ENCODE results near the gene MAGI3.
A peak's percentile ranks its signal among the peaks of the same experiment; 100 is the strongest.

Gene MAGI3

GRCh38 chr1:113540335-113540734, 150.0 kb downstream of the MAGI3 start:
- H3K4me3 ChIP-seq (ENCODE audit: low read depth, low read length), result no peak overlapping the region
- DNase-seq (ENCODE audit: low read depth), result no peak
- no peak for TF ChIP-seq CTCF (IDR thresholded peaks at IDR 0.05; ENCODE audit: low read depth, low read length)
- TF ChIP-seq MAX (IDR thresholded peaks at IDR 0.05; ENCODE audit: low read depth, low read length), result no peak
- no peak for TF ChIP-seq MYC (IDR thresholded peaks at IDR 0.05; ENCODE audit: low read depth, low read length)
- no peak for TF ChIP-seq POLR2A (IDR thresholded peaks at IDR 0.05; ENCODE audit: extremely low read depth, insufficient read length)

DNA sequence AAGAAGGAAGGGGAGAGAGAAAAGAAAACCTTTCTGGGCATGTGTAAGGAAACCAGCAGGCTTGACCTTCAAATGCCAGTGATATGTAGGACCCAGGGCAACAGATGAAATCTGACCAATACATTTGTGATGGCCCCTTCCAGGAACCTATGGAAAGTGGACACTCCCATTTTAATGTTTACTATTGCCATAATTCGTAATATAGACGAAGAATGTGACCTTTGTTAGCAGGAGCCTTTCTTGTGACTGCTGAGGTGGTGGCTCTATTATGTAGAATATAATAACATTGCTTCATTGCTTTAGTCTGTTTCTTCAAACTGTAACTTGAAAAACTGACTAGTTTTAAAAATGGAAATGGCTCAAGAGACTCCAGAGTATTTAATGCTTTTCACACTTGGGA, 150.8 kb downstream of the MAGI3 start:
- no peak overlapping the region for H3K4me3 ChIP-seq (ENCODE audit: low read depth, low read length)
- TF ChIP-seq CTCF (IDR thresholded peaks at IDR 0.05; ENCODE audit: low read depth, low read length), result no peak
- TF ChIP-seq POLR2A (IDR thresholded peaks at IDR 0.05; ENCODE audit: extremely low read depth, insufficient read length), result no peak
- no peak for TF ChIP-seq MYC (IDR thresholded peaks at IDR 0.05; ENCODE audit: low read depth, low read length)
- no peak for TF ChIP-seq MAX (IDR thresholded peaks at IDR 0.05; ENCODE audit: low read depth, low read length)
- DNase-seq (ENCODE audit: low read depth), result no peak

- DNase-seq (ENCODE audit: low read depth), result peak; percentile 3
Measured at GRCh38 chr1:113542221-113542701, 151.9 kb downstream of the MAGI3 start.

GRCh38 chr1:113543110-113543509, 152.8 kb downstream of the MAGI3 start:
- H3K4me3 ChIP-seq (ENCODE audit: low read depth, low read length), result no peak overlapping the region
- TF ChIP-seq POLR2A (IDR thresholded peaks at IDR 0.05; ENCODE audit: extremely low read depth, insufficient read length) (no peak), MAX (IDR thresholded peaks at IDR 0.05; ENCODE audit: low read depth, low read length) (no peak), CTCF (IDR thresholded peaks at IDR 0.05; ENCODE audit: low read depth, low read length) (no peak), MYC (IDR thresholded peaks at IDR 0.05; ENCODE audit: low read depth, low read length) (no peak)
- no peak for DNase-seq (ENCODE audit: low read depth)

More at GRCh38 chr1:113542221-113542701, 151.9 kb downstream of the MAGI3 start:
- no peak for TF ChIP-seq CTCF (IDR thresholded peaks at IDR 0.05; ENCODE audit: low read depth, low read length)
- no peak for TF ChIP-seq MAX (IDR thresholded peaks at IDR 0.05; ENCODE audit: low read depth, low read length)
- H3K4me3 ChIP-seq (ENCODE audit: low read depth, low read length), result no peak overlapping the region

DNA sequence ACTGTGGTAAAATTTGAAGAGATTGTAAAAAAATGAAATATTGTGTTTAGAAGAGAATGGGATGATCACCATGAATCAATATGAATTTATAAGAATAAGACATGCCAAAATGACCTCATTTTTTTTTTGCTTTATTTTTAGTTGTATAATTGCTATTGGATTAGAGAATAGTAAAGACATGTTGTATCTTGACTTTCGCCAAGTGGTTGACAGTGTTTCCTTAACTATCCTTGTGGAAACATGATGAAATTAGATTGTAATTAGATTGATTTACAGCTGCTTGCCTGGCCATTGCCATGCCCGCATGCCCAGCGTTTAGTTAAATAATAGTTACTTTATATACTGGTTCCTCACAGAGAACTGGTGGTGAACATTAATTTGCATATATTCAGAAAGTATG, 154.9 kb downstream of the MAGI3 start:
- DNase-seq (ENCODE audit: low read depth), result no peak
- no peak overlapping the region for H3K4me3 ChIP-seq (ENCODE audit: low read depth, low read length)
- TF ChIP-seq POLR2A (IDR thresholded peaks at IDR 0.05; ENCODE audit: extremely low read depth, insufficient read length) (no peak), MYC (IDR thresholded peaks at IDR 0.05; ENCODE audit: low read depth, low read length) (no peak), MAX (IDR thresholded peaks at IDR 0.05; ENCODE audit: low read depth, low read length) (no peak), CTCF (IDR thresholded peaks at IDR 0.05; ENCODE audit: low read depth, low read length) (no peak)

- TF ChIP-seq POLR2A (IDR thresholded peaks at IDR 0.05; ENCODE audit: extremely low read depth, insufficient read length) (no peak), MAX (IDR thresholded peaks at IDR 0.05; ENCODE audit: low read depth, low read length) (no peak), MYC (IDR thresholded peaks at IDR 0.05; ENCODE audit: low read depth, low read length) (no peak), CTCF (IDR thresholded peaks at IDR 0.05; ENCODE audit: low read depth, low read length) (no peak)
- DNase-seq (ENCODE audit: low read depth), result no peak
- H3K4me3 ChIP-seq (ENCODE audit: low read depth, low read length), result no peak overlapping the region
Measured at GRCh38 chr1:113545626-113546025, 155.3 kb downstream of the MAGI3 start.
